ENCODE results near the gene DHRS7B.
"Not testable (repeated sequence)": the region's sequence is repeated elsewhere in the genome, so short reads cannot be mapped to it uniquely, and the experiment has no call there.

The DHRS7B gene

DNA sequence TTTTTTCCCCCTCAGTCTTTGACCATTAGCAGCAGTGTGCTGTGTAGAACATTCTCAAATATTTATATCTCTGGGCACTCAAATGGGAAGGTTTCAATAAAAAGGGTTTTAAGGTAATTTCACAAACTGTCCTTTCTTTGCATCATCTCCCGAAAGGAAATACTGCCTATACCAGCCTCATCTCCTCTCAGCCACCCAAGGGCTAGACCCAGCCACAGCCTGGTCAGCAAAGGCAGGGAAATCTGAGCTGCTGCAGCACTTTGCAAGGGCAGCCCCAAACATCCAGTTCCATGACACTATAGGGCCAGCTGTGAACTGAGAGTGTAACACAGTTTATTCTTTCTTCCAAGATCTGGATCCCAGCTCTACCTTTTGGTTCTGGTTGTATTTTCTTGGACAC, 58.3 kb downstream of the DHRS7B start:
- no peak for DNase-seq

DNA sequence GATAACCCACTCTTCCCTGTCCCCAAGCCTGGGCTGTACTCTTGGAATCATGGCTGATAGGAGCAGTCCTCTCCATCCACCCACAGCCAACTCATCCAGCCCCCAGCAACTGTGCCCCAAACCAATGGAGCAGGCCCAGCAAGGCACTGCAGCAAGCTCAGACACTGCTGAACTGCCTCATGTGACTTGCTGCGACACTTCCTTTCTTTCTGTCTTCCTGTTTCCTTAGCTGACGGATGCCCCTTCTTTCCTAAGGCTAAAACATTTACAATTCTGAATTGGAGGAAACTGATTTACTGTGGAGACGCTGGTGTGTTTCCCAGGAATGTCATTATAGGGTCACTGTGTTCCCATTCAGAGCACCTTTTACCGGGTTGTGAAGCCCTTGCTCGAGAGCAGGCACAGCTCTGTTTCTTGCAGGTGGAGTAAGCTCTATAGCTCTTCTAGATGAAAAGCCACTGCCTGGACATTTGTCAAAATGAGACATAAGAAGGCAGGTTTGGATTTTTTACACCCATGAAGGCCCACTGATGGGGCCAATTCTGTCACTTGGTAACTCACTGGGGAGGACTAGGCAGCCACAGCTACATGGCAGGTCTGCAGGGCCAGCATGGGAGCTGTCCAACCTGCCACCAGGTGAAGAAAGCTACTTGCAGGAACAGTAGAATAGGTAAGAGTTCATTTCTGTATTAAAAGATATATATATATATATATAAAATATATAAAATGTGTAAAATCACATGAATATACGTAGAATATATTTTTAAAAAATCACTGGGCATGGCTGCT, 59.8 kb downstream of the DHRS7B start:
- DNase-seq, result no peak

DNA sequence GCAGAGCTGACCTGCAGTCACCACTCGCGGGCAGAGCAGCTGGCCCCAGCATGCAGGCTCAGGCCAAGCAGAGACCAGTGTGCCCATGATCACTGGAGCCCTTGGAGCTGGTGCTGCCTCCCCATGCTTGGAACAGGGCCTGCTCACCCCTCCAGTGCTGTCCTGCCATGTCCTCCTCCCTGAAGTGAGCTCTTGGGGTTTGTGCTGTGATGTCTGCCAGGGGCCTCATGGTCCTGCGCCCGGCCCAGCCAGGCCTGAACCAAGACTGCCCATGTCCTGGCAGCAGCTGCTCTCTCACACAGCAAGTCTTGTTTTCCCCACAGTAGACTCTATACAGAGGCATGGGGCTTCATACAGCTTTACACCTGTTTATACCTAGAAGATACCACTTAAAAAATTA, 62.6 kb downstream of the DHRS7B start:
- no peak for DNase-seq

DNA sequence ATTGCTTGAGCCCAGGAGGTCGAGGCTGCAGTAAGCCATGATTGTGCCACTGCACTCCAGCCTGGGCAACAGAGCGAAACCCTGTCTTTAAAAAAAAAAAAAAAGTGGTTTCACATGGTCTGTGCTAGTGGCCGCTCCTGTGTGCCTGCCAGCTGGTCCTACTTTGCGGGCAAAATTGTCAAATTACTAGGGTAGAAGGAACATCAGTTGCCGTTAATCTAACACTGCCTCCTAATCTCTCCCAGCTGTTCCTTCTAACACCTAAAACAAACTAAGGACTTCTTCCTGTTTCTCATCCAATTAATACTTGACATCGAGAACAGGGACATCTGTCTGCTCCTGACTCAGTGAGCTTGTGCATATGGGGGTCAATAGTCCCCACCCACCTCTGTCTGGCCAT, 63.3 kb downstream of the DHRS7B start:
- DNase-seq, result no peak

DNA sequence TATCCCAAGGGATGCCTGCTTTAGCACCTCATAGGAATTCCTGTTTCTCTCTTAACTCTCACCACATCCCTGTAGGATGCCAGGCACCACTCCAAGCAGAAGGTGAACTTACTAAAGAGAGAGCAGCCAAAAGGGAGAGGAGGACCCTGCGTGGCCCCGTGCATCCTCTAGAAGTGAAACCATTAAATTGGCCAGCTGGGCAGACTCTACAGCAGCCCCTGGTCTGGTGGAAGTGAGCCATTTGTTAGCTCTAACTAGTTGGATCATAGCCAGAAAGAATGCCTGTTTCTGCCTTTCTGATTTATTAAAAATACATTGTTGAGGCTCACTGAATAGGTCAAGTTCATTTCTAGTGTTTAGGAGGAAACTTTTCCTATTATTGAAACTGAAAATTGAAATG, 64.9 kb downstream of the DHRS7B start:
- DNase-seq, result no peak

DNA sequence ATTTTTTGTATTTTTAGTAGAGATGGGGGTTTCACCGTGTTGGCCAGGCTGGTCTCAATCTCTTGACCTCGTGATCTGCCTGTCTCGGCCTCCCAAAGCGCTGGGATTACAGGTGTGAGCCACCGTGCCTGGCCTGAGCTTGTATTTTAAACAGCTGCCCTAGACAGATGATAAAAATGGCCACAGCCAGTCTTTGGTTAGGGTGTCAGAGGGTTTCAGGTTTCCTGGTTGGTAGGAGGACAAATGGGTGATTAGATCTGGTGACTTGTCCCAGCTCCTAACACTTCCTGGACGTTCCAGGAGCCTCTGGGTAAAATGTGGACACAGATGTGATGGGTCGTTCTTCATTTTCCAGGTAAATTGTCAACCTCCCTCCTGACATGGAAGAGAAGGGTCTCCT, 65.7 kb downstream of the DHRS7B start:
- not testable (repeated sequence) for DNase-seq

DNA sequence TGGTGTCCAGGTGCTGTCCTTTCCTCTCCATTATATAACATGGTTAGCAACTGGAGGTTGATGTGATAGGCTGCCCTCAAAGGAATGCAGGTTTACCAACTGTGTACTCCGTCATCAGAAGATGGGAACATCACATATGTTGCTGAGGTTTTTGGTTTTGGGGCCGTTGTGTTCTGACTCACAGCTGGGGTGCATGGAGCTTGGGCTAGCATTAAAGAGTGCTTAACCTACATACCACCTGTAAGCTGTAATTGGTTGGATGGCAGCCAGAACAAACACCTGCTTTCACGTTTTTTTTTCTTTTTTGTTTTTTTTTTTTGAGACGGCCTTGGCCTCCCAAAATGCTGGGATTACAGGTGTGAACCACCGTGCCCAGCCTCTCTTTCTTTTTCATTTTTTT, 66.3 kb downstream of the DHRS7B start:
- no peak for DNase-seq

DNA sequence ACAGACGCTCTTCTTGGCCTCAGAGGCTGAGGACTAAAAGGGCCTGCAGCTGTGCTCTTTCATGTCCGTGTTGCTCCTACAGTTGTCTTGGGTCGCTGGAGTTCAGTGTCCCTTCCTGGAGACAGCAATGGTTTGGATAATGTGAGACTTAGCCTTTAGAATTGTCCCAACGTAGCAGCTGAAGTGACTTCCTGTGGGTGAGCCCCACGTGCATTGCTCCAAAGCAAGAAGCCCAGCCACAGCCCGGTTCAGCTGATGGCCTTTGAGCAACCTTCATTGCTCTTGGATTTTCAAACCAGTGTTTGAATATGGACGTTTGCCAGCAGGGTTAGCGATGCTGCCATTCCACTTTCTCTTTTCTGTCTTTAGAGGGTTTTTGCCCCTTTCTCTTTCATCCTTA, 67.5 kb downstream of the DHRS7B start:
- no peak for DNase-seq

DNA sequence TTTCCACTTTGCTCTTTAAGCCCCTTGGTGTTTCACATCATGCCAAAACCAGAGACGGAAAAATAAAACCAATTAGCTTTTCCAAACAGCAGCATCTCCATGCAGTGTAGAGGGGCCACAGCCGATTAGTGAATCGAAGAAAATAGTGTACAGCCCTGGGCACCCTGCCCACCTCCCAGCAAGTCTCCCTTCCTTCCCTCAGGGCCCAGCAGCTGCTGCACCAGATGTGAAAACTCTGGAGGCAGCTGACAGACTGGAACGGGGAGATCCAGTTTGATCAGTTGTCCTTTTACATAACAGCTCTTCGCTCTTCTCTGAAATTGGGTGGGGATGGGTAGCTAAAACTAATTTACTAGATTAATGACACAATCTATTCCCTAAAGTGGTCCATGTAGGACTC, 67.9 kb downstream of the DHRS7B start:
- DNase-seq, result no peak

DNA sequence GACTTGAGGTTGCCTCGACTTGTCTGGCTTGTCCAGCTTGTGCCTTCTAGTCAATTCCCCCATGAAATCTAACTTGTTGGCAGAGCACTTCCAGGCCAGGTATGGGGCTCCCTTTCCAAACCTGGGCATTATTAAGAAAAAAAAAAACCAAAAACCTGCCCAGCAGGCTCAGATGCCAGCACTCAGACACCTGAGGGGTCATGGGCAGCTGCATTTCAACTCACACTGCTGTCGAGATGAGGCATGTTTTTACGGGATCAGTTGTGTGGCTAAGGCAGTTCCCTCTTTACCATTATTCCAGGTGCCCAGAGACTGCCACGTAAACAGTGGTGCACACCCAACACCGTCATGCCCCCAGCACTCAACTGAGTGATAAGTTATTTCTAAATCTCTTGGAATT, 69.4 kb downstream of the DHRS7B start:
- no peak for DNase-seq

DNA sequence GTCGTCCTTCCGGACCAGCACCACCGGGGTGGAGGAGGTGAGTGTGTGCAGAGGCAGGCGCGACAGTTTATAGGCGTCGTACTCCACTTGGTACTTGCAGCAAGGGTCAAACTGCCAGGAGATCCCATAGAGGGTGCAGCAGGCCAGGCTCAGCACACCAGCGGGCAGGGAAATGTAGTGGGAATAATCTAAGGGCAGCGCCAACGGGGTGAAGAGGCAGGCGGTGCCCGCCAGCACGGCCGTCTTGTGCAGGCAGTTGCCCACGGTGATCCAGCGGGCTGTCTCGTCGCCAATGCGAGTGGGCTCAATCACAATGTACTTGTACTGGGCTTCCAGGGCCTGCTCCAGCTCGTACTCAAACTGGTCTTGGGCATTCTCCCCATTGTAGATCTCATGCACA, 71.6 kb downstream of the DHRS7B start:
- no peak for DNase-seq

DNA sequence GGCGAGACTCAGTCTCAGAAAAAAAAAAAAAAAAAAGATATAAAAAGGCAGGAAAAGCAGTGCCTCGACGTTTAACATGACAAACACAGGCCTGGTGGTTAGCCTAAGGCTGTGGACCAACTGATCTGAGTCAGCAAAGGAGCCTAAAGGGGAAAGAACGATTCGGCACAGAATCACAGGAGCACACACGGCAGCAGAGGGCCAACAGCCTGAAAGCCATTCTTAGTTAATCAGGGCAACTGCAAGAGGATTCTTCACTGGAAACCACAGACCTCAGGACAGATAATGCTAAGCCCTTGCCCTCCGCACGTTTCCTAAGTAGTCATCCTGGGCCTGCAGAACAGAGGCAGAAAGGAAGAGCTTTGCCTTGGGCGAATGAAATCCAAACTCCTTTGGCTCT, 72.5 kb downstream of the DHRS7B start:
- no peak for DNase-seq

DNA sequence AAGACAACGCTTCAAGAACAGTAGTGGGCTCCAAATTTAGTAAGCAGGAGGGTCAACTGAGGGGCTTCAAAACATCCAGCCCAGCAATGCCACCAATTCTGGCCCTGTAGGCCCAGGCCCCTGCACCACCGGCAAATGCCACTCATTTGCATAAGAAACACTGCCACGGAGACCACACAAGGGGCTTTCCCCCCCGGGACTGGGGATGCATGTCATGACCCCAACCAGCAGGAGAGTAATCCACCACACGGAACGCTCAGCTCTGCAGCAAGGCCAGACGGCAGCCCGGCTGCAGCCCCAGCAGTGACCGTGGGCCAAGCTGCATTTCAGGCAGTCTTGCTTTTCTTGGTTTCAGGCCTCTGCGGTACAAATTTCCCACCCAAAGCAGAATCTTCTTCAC, 73.1 kb downstream of the DHRS7B start:
- DNase-seq, result no peak

DNA sequence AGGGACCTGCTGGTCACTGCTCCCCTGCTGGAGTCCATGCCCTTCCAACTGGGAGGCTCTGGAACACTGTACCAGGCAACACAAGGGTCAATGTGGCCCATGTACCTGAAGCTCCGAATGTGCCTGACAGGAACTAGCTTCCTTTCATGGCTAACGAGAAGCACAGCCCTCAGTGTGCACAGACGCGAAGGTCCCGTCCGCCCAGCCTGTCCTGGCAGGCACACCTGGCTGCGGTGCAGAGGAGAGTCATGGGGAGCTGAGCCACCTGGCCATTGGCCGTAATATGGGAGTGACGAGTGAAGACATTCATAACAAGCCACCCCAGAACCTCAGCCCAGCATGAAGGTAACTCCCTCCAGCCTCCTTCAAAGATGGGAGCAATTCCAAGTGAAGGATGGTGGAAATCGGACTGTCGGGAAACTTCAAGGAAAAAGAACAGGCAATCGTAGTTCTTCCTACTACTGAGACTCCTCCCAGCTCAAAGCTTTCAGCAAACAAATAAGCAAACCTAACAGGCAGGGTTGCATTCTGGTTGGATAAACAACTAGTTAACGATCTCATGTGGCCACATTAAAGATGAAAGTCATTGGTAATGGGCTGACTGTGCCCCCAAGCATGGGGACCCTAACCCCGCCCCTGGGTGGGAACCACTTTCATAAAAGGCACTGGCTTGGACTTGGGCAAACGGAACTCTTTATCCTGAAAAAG, 74.0 kb downstream of the DHRS7B start:
- DNase-seq, result no peak

DNA sequence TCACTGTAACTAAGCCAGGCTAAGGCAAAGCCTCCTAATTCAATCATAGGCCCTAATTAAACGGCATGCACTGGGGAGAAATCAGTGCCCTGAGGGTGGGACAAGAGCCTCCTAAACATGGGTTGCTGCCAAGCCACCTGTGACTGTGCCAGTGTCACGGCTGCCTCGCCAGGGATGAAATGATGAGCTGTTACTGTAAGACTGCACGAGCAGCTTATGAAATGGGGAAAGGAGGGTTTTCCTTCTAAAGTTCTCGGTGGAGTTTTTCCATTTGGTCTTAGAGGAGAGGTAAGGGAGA, 74.5 kb downstream of the DHRS7B start:
- DNase-seq, result no peak

DNA sequence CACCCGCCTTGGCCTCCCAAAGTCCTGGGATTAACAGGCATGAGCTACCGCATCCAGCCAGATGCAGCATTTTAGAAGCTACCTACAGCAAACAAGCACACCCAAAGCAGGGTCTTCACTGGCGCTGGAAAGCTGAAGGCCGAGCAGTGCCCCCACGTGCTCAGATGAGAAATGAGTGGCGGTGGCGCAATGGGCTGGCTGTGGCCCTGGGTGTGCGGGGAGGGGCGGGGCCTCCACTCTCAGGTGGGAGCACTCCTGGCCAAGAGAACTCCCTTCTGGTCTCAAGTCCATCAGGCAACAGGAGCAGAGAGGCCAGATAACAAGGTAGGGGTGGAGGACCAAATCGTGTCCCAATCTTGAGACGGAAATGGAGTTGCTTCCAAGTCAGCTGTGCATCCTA, 75.1 kb downstream of the DHRS7B start:
- no peak for DNase-seq

DNA sequence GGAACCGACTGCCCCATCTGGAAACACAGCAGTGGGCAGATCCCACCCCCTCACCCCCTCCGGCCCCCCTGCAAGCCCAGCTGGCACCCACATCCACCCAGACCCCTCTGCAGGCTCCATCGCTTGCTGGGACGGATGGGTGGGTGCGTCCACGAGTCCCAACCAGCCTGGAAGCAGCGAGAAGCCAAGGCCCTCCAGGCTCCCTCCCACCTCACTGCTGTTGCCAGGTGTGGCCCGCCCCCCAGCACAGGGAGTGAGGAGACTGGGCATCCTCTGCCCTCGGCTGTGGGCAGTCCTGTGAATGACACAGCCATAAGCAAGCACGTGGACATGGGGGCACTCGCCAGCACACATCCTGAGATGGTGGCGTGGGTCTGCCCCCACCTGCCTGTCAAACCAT, 75.7 kb downstream of the DHRS7B start:
- no peak for DNase-seq

DNA sequence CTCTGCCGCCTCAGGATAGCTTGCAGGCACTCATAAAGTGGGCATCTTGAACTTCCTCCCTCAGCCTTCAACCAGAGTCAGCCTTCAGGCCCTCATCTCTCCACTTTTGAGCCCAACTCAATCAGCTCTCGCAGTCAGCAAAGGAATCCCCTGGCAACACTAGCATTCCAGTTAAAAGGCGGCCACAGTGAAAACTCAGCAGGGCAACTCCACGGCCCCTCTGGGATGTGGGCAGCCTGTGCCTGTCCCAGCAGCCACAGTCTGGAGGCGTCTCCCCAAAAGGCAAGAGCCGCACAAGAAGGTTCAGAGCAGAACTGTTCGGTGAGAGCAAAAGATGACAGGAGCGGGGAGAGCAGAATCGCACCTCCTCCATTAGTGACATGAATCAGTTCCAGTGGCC, 78.2 kb downstream of the DHRS7B start:
- no peak for DNase-seq

DNA sequence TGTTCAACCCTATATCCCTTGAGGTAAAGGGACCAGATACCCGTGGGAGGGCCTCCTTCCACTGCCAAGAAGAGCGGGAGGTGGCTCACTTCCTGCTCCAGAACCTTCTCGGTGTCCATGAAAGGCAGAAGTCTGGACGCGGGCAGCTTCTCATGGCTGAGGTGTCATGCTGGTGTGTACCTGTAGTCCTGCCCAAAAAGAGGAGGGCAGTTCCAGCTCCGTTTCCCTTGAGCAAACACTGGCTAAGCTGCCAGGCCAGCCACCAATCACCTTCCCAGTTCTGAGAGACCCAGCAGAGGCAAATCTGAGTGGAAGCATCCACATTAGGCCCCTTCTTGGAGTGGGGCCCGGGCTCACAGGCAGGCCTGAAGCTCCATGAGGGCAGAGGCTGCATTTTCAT, 81.6 kb downstream of the DHRS7B start:
- no peak for DNase-seq

DNA sequence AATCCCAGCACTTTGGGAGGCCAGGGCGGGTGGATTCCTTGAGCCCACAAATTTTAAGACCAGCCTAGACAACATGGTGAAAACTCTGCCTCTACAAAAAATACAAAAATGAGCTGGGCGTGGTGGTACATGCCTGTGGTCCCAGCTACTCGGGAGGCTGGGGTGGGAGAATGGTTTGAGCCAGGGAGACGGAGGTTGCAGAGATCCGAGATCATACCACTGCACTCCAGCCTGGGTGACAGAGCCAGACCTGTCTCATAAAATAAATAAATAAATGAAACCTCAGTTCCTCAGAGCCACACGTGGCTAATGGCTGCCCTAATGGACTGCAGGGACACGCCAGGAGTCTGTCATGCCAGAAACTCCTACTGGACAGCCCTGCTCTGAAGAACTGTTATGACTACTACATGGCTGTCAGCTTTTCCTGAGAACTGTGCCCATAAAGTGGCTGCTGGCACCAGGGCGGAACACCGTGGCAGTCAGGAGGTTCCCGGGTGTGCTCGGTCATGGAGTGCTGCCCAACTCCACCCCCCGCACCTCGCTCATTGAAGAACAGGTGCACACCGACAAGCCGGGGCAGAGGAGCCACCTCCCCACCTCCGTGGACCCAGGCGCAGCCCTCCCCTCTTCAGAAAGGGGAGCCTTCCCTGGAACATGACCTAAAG, 82.9 kb downstream of the DHRS7B start:
- no peak for DNase-seq

DNA sequence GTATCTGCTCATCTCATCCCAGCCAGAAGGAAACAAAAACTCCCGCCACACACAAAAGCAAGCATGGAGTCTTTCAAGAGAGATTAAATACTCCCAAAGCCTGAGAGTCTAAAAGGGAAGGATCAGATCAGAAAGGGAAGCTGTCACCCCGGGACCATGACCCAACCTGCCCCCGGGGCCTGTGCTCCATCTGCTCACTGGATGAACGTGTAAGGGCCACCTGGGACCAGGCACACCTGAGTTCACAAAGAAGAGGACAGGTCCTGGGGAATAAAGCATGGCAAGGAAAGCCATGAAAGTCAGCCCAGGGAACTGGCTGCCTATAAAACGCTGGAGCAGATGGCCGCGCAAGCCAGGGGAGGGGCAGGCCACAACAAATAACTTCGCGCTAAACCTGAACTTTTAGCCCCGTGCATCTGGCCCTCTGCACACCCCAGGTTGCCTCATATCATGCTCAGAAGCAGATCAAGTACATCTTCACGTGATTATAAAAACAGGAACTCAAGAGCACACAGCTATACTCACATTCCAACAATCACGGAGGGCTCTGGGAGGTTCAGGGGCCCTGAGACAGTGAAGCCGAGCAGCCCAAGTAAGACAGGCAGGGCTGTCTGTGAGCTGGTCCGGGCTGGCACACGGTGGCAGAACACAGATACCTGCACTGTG, 83.8 kb downstream of the DHRS7B start:
- DNase-seq, result no peak

DNA sequence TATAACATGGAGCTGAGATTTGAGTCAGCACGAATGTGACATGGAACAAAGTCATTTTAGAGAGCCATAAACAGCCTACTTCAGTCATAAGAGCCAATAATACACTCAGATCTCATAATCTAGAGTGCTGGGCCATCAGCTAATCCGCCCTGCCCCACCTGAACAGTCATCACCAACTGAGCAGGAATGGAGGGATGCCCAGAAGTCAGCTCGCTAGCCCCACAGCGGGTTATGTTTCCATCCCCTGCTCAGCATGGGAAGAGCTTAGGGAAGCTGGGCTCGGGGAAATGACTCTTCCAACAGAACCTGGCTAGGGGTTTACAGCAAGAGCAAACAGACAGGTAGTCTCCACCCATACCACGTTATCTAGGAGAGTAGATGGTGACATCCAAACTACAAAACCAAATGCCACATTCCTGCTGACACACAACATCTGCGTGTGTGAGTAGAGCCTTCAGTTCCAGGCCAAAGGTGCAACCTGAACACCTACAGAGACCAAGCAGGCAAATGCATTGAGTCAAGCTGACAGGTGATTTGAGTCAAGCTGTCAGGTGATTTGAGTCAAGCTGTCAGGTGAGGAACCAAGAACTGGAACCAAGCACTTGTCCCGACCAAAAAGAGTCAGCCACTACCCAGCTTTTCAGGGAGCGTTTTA, 85.2 kb downstream of the DHRS7B start:
- no peak for DNase-seq

Measured in NCI-H774 (cell line).